Activated CD8-positive, alpha-beta memory T cell treated with anti-CD3 and anti-CD28 coated beads, Interleukin-2, amount 50 U/mL, for 24 hours (primary cell): ENCODE data around the gene PIGX.

Experiments
- DNase-seq: peaks from one replicate; pipeline ENCODE4 v3.0.0-alpha.2; 2020; ENCODE audit errors: extremely low read depth

The PIGX gene

GRCh38 chr3:196711838-196712513 is at the start of gene PIGX, which contains the start of gene CEP19:
TSS of gene PIGX (plus strand) at chr3:196712377.
TSS of gene CEP19 (minus strand) at chr3:196712250. CDS start at chr3:196708657, 3,593 bp downstream.
- peak; percentile 69 for DNase-seq

- no peak for DNase-seq
Measured at GRCh38 chr3:196662711-196663571, 49.2 kb upstream of the PIGX start.

GRCh38 chr3:196666001-196666867 is 45.9 kb upstream of the PIGX start:
- DNase-seq, result no peak

GRCh38 chr3:196667056-196667825 is 44.9 kb upstream of the PIGX start:
- DNase-seq, result no peak

- no peak for DNase-seq
Measured at GRCh38 chr3:196670339-196670738, 41.8 kb upstream of the PIGX start.

GRCh38 chr3:196673632-196674031 is 38.5 kb upstream of the PIGX start:
- DNase-seq, result no peak

- DNase-seq, result no peak
Measured at GRCh38 chr3:196677353-196677752, 34.8 kb upstream of the PIGX start.

GRCh38 chr3:196677931-196678330 is 34.2 kb upstream of the PIGX start:
- DNase-seq, result no peak

GRCh38 chr3:196684548-196685407 is 27.4 kb upstream of the PIGX start:
- peak; percentile 39 for DNase-seq

- DNase-seq, result no peak
Measured at GRCh38 chr3:196686436-196686835, 25.7 kb upstream of the PIGX start.

GRCh38 chr3:196688349-196688748 is 23.8 kb upstream of the PIGX start:
- DNase-seq, result no peak

GRCh38 chr3:196689941-196690660 is 22.1 kb upstream of the PIGX start:
- no peak for DNase-seq

GRCh38 chr3:196691386-196691785 is 20.8 kb upstream of the PIGX start:
- no peak for DNase-seq

- no peak for DNase-seq
Measured at GRCh38 chr3:196694202-196694638, 18.0 kb upstream of the PIGX start.

- no peak for DNase-seq
Measured at GRCh38 chr3:196694941-196695848, 17.0 kb upstream of the PIGX start.

- no peak for DNase-seq
Measured at GRCh38 chr3:196695849-196696226, 16.3 kb upstream of the PIGX start.

- DNase-seq, result no peak
Measured at GRCh38 chr3:196697270-196697669, 14.9 kb upstream of the PIGX start.

- no peak for DNase-seq
Measured at GRCh38 chr3:196699749-196700148, 12.4 kb upstream of the PIGX start.

GRCh38 chr3:196700801-196701200 is 11.4 kb upstream of the PIGX start:
- DNase-seq, result no peak
